GM21367 (cell line): Measurements from ENCODE around the gene RPL37.
"Not testable (repeated sequence)": the region's sequence is repeated elsewhere in the genome, so short reads cannot be mapped to it uniquely, and the experiment has no call there.

Experiments
- ATAC-seq: cut with Tn5 transposase; IDR thresholded peaks from one replicate; pipeline ENCODE4 v1.9.1; 2021; ENCODE audit not compliant: unreplicated experiment

The RPL37 gene

GRCh38 chr5:40797273-40798011 is 37.6 kb downstream of the RPL37 start:
- peak; percentile 42 for ATAC-seq

- no peak for ATAC-seq
Measured at GRCh38 chr5:40796487-40796889, 38.5 kb downstream of the RPL37 start.

- ATAC-seq: not testable (repeated sequence)
Measured at GRCh38 chr5:40794877-40795276, 40.1 kb downstream of the RPL37 start.

- not testable (repeated sequence) for ATAC-seq
Measured at GRCh38 chr5:40794340-40794739, 40.7 kb downstream of the RPL37 start.

GRCh38 chr5:40792691-40793090 is 42.3 kb downstream of the RPL37 start:
- ATAC-seq: not testable (repeated sequence)

- no peak for ATAC-seq
Measured at GRCh38 chr5:40791715-40792139, 43.3 kb downstream of the RPL37 start.

- ATAC-seq: no peak
Measured at GRCh38 chr5:40790947-40791593, 44.0 kb downstream of the RPL37 start.

GRCh38 chr5:40788941-40789340 is 46.1 kb downstream of the RPL37 start:
- not testable (repeated sequence) for ATAC-seq

- ATAC-seq: no peak
Measured at GRCh38 chr5:40787986-40788385, 47.0 kb downstream of the RPL37 start.

- not testable (repeated sequence) for ATAC-seq
Measured at GRCh38 chr5:40786664-40787063, 48.4 kb downstream of the RPL37 start.

- ATAC-seq: no peak
Measured at GRCh38 chr5:40784916-40785315, 50.1 kb downstream of the RPL37 start.

GRCh38 chr5:40784027-40784653 is 50.9 kb downstream of the RPL37 start:
- ATAC-seq: no peak

- ATAC-seq: no peak
Measured at GRCh38 chr5:40781843-40782409, 53.1 kb downstream of the RPL37 start.

- ATAC-seq: no peak
Measured at GRCh38 chr5:40780858-40781257, 54.2 kb downstream of the RPL37 start.

GRCh38 chr5:40780199-40780598 is 54.8 kb downstream of the RPL37 start:
- ATAC-seq: no peak

GRCh38 chr5:40779561-40779960 is 55.5 kb downstream of the RPL37 start:
- no peak for ATAC-seq

GRCh38 chr5:40778133-40778532 is 56.9 kb downstream of the RPL37 start:
- ATAC-seq: no peak

GRCh38 chr5:40776658-40776977 is 58.4 kb downstream of the RPL37 start:
- no peak for ATAC-seq

GRCh38 chr5:40775846-40776657 is 59.0 kb downstream of the RPL37 start:
- no peak for ATAC-seq
